ENCODE results near the gene PCDHGA1.
A peak's percentile ranks its signal among the peaks of the same experiment; 100 is the strongest.

PCDHGA1 gene

GRCh38 chr5:141493500-141494422, 163.4 kb downstream of the PCDHGA1 start:
- Histone ChIP-seq H3F3A (ENCODE audit: insufficient read depth) (peaks cover 13% of the 10 kb centered on the region), H3K36me3 (ENCODE audit: low read length) (no peaks in the 10 kb centered on the region), H3K9me2 (replicated peaks; ENCODE audit: insufficient read depth, low read length) (no peaks in the 10 kb centered on the region), H3K27me3 (ENCODE audit: low read length) (no peaks in the 10 kb centered on the region), H3K9ac (ENCODE audit: low read length) (no peak overlapping the region; the same call in 1 of the 2 replicates), H3K9me3 (ENCODE audit: insufficient read depth, low read length) (no peaks in the 10 kb centered on the region), H4K20me1 (ENCODE audit: low read depth, low read length) (no peaks in the 10 kb centered on the region), H3K79me2 (ENCODE audit: insufficient read depth, low read length) (peaks cover 13% of the 10 kb centered on the region; the same call in 1 of the 2 replicates), H3K27ac (ENCODE audit: low read depth, low read length) (peak overlapping the region; percentile 61), H3K4me2 (ENCODE audit: low read depth, low read length, poor library complexity, severe bottlenecking) (peak overlapping the region; percentile 23), H3K4me3 (ENCODE audit: insufficient read depth, low read length, poor library complexity, severe bottlenecking) (no peak overlapping the region), H2AFZ (ENCODE audit: low read depth, low read length, severe bottlenecking) (no peak overlapping the region)
- TF ChIP-seq, protein P1, sequence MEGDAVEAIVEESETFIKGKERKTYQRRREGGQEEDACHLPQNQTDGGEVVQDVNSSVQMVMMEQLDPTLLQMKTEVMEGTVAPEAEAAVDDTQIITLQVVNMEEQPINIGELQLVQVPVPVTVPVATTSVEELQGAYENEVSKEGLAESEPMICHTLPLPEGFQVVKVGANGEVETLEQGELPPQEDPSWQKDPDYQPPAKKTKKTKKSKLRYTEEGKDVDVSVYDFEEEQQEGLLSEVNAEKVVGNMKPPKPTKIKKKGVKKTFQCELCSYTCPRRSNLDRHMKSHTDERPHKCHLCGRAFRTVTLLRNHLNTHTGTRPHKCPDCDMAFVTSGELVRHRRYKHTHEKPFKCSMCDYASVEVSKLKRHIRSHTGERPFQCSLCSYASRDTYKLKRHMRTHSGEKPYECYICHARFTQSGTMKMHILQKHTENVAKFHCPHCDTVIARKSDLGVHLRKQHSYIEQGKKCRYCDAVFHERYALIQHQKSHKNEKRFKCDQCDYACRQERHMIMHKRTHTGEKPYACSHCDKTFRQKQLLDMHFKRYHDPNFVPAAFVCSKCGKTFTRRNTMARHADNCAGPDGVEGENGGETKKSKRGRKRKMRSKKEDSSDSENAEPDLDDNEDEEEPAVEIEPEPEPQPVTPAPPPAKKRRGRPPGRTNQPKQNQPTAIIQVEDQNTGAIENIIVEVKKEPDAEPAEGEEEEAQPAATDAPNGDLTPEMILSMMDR (IDR thresholded peaks at IDR 0.05; ENCODE audit: insufficient read depth, low read length, poor library complexity, severe bottlenecking) = no peak
- TF ChIP-seq EZH2phosphoT487 (conservative IDR thresholded peaks at IDR 0.05; ENCODE audit: low read length) = no peak

DNA sequence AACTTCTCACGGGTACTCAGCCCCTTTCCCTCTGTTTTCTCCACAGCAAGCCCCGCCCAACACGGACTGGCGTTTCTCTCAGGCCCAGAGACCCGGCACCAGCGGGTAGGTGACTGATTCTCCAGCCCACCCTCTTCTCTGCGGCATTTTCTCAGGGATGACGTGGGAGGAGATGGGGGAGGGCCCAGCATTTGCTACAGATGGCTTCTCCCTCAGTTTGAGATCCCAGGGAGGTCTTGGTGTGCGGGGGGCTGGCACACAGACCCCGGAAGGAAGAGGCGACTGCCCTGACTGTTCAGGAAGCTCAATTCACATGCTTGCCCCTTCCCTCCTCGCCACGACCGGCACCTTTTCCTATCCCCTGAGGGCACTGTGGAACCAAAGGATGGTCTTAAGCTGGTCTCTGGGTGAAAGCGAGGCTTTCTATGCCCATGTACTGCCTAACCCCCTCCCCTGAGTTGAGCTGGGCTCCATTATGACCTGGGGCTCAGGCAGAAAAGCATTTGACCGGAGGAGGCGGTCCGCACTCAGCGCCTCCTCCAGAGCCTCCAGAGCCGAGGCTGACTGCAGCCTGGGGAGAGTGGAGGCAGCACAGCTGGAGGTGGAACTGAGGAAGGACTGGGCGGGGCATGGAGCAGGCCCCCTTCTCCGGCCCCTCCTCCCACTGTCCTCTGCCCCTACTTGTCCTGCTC, 164.6 kb downstream of the PCDHGA1 start:
- H3F3A ChIP-seq (ENCODE audit: insufficient read depth) = peaks cover 19% of the 10 kb centered on the region
- H3K4me2 ChIP-seq (ENCODE audit: low read depth, low read length, poor library complexity, severe bottlenecking) = peak overlapping the region; percentile 23
- no peaks in the 10 kb centered on the region for H3K27me3 ChIP-seq (ENCODE audit: low read length)
- peak overlapping the region; percentile 27; the same call in 1 of the 2 replicates for H3K9ac ChIP-seq (ENCODE audit: low read length)
- no peak overlapping the region for H3K4me3 ChIP-seq (ENCODE audit: insufficient read depth, low read length, poor library complexity, severe bottlenecking)
- H3K27ac ChIP-seq (ENCODE audit: low read depth, low read length) = peak overlapping the region; percentile 61
- no peaks in the 10 kb centered on the region for H3K9me2 ChIP-seq (replicated peaks; ENCODE audit: insufficient read depth, low read length)
- no peaks in the 10 kb centered on the region for H3K36me3 ChIP-seq (ENCODE audit: low read length)
- H3K79me2 ChIP-seq (ENCODE audit: insufficient read depth, low read length) = peaks cover 8% of the 10 kb centered on the region; the same call in 1 of the 2 replicates
- no peak overlapping the region for H2AFZ ChIP-seq (ENCODE audit: low read depth, low read length, severe bottlenecking)
- no peak for TF ChIP-seq EZH2phosphoT487 (conservative IDR thresholded peaks at IDR 0.05; ENCODE audit: low read length)
- H3K9me3 ChIP-seq (ENCODE audit: insufficient read depth, low read length) = no peaks in the 10 kb centered on the region
- H4K20me1 ChIP-seq (ENCODE audit: low read depth, low read length) = no peaks in the 10 kb centered on the region

DNA sequence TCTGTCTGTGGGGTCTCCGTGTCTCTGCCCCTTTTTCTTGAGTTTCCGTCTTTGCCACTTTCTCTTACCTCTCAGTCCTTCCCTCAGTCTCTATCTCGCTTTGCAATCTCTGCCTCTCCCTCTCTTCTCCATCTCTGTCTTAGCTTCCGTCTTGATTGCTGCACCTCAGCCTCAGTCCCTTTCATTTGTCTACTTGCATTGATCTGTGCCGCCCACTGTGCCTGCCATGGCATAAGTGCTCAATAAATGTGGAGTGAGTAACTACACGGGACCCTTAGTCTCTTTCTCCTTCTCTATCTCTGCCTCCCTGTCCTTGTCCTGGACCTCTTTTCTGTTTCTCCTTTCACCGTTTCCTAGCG, 165.1 kb downstream of the PCDHGA1 start:
- Histone ChIP-seq H3K4me2 (ENCODE audit: low read depth, low read length, poor library complexity, severe bottlenecking) (peak overlapping the region; percentile 23), H3K79me2 (ENCODE audit: insufficient read depth, low read length) (peaks cover 8% of the 10 kb centered on the region; the same call in 1 of the 2 replicates), H2AFZ (ENCODE audit: low read depth, low read length, severe bottlenecking) (no peak overlapping the region), H3F3A (ENCODE audit: insufficient read depth) (peaks cover 19% of the 10 kb centered on the region), H3K9ac (ENCODE audit: low read length) (peak overlapping the region; percentile 27; the same call in 1 of the 2 replicates), H3K9me2 (replicated peaks; ENCODE audit: insufficient read depth, low read length) (no peaks in the 10 kb centered on the region), H3K9me3 (ENCODE audit: insufficient read depth, low read length) (no peaks in the 10 kb centered on the region), H3K4me3 (ENCODE audit: insufficient read depth, low read length, poor library complexity, severe bottlenecking) (no peak overlapping the region), H3K27me3 (ENCODE audit: low read length) (no peaks in the 10 kb centered on the region), H3K27ac (ENCODE audit: low read depth, low read length) (peak overlapping the region; percentile 45), H3K36me3 (ENCODE audit: low read length) (no peaks in the 10 kb centered on the region), H4K20me1 (ENCODE audit: low read depth, low read length) (no peaks in the 10 kb centered on the region)
- TF ChIP-seq, protein P1 (IDR thresholded peaks at IDR 0.05; ENCODE audit: insufficient read depth, low read length, poor library complexity, severe bottlenecking) = no peak
- no peak for TF ChIP-seq EZH2phosphoT487 (conservative IDR thresholded peaks at IDR 0.05; ENCODE audit: low read length)

All from SU-DHL-6 (cell line).